Hematopoietic multipotent progenitor cell treated with erythropoietin and hydrocortisone succinate and interleukin-3 and kit ligand, for 8 days (in vitro differentiated cells): ENCODE measurements around the gene CALHM2.
A peak's percentile ranks its signal among the peaks of the same experiment; 100 is the strongest.
"Not testable (repeated sequence)": the region's sequence is repeated elsewhere in the genome, so short reads cannot be mapped to it uniquely, and the experiment has no call there.

Experiments used
- DNase-seq: peaks from one replicate; pipeline ENCODE4 v3.0.0-alpha.2; 2015

Gene CALHM2, protein sequence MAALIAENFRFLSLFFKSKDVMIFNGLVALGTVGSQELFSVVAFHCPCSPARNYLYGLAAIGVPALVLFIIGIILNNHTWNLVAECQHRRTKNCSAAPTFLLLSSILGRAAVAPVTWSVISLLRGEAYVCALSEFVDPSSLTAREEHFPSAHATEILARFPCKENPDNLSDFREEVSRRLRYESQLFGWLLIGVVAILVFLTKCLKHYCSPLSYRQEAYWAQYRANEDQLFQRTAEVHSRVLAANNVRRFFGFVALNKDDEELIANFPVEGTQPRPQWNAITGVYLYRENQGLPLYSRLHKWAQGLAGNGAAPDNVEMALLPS

GRCh38 chr10:103451831-103452505, at the start of gene CALHM2:
Gene CALHM2, minus strand, starts transcription at chr10:103452370. Its CDS starts 2,429 bp downstream, at chr10:103449941.
- DNase-seq = peak; percentile 38

DNA sequence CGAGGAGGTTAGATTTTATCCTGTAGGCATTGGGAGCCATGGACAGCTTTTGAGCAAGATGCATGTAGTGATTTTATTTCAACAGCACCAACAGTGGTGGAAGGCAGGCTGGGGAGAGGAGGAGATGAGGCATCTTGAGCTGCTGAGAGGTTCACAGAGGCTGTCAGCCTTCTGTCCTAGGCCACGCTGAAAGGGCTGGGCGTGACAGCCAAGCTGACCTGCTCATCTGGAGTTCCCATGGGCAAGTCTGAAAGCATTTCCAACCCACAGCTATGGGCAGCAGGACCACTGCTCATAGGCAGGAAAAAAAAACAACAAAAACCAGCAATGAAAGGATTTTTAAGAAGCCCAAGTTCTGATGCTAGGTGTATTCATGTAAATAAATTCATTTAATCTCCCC, 49.0 kb upstream of the CALHM2 start:
- no peak for DNase-seq

- no peak for DNase-seq
These were observed 48.3 kb upstream of the CALHM2 start for GRCh38 chr10:103500481-103500880.

- DNase-seq = no peak
These were observed 47.7 kb upstream of the CALHM2 start for GRCh38 chr10:103499881-103500280.

DNA sequence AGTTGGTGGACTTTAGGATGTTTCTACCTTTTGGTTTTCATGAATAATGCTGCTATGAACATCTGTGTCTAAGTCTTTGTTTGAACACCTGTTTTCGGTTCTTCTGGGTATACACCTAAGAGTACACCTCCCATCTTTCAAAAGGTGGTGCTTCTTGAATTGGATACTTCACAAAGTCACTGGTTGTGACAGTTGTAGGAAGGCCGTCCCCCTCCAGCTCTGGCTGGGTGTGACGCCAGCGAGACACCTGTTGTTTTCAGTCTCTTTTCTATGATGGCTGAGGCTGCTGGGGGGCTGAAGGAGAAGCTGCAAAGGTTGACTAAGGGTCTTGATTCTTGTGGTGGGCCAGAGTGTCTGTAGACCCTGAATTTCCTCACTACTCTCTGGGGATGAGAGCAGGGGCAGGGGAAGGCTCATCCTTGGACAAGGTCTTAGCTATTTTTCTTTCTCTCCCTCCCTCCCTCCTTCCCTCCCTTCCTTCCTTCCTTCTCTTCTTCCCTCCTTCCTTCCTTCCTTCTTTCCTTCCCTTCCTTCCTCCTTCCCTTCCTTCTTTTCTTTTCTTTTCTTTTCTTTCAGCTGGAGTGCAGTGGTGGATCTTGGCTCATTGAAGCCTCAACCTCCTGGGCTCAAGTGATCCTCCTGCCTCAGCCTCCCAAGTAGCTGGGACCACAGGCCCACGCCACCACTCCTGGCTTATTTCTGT, 46.9 kb upstream of the CALHM2 start:
- DNase-seq = no peak

GRCh38 chr10:103497161-103497915, 45.2 kb upstream of the CALHM2 start:
- no peak for DNase-seq

DNA sequence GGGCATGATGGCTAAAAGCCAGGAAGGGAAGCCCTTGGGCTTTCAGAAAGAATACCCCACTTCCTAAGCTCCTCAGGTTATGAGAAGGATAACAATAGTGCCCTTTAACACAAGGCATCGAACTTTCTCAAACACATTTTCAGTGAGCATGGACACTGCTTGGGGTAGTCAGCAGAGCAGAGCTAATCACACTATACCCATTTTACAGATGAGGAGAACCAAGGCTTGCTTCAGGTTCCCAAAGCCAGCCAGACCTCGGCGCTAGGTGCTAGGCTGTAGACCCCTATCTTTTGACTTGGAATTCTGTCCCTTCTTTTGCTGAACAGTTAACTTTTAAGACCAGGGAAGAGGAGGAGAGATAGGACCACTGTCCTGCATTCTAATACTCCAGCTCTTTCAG, 43.2 kb upstream of the CALHM2 start:
- no peak for DNase-seq

- no peak for DNase-seq
These were observed 42.0 kb upstream of the CALHM2 start for GRCh38 chr10:103493916-103494877.

- no peak for DNase-seq
These were observed 41.3 kb upstream of the CALHM2 start, which contains the start of gene NEURL1 for GRCh38 chr10:103493362-103493915. Gene NEURL1, plus strand, starts transcription at chr10:103493705. Its CDS starts 683 bp downstream, at chr10:103494388.

DNA sequence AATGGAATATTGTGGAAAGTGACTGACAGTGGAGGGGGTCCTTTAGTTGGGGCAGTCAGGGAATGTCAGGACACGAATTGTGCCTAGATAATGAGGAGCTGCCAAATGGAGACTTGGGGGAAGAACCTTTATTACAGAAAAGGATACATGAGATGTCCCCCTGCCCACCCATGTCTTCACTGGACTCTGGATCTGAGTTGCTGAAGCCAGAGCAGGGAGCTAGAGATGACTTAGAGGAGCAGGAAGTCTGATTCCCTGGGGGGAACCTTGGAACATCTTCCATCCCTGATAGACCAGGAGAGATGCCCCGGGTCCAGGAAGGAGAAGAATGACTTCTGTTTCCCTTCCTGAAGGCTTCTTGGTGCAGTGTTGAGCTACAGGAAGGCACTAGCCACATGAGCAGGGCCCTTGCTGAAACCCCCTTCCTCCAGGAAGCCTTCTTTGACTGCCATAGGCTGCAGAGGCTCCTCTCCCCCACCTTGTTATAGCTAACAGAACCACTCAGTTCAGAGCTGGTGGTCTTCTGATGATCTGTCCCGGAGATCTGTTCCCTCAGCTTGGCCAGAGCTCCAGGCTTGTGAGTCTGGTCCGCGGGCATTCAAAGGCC, 40.6 kb upstream of the CALHM2 start:
- DNase-seq = no peak

DNA sequence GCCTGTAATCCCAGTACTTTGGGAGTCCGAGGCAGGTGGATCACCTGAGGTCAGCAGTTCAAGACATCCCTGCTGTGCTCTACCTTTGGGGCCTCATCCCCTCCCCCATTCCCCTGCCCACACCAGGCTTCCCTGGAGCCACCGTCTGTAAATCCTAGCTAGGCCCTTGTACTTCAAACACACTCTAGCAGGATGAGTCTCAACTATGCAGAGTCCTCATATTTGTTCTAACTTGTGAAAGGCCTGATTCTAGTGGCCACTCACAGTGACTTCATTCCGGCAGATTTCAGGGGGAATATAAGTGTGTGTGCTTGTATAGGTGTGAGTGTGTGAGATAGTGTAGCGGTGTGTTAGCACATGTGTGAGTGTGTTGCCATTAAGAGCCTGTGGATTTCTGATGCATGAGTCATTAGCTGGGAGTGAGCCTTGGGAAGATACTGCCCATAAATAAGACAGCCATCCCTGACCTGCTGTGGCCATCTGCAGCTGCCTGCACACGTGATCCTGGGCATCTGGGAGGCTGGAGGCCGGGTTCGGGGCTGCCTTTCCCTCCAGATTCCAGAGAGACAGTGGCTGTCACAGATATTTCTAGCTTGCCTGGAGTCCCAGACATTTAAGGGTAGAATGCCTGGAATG, 39.7 kb upstream of the CALHM2 start:
- no peak for DNase-seq

GRCh38 chr10:103490986-103491314, 38.8 kb upstream of the CALHM2 start:
- no peak for DNase-seq

GRCh38 chr10:103487410-103487708, 35.2 kb upstream of the CALHM2 start:
- DNase-seq = no peak

DNA sequence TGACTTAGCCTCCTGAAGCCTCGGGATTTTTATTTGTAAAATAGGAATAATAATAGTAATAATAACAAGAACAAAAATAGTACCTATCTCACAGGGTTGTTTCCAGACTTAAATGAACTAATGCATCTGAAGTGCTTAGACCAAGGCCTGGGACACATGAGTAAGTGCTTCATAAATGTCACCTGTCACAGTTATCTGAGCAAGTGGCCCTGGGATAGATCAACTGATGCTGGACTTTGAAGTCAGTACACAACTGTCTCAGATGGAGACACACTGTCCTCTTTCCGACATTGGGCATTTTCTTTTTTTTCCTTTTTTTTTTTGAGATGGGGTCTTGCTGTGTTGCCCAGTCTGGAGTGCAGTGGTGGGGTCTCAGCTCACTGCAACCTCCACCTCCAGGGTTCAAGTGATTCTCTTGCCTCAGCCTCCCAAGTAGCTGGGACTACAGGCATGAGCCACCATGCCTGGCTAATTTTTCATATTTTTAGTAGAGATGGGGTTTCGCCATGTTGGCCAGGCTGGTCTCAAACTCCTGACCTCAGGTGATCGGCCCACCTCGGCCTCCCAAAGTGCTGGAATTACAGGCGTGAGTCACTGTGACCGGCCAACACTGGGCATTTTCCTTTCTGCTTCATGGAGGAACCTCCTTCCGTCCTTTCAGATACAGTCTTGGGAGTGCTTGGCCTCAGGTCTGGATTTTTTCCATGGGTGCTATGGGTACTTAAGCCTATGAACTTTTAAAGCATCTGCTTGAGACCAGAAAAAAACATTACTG, 34.7 kb upstream of the CALHM2 start:
- DNase-seq = not testable (repeated sequence)

DNA sequence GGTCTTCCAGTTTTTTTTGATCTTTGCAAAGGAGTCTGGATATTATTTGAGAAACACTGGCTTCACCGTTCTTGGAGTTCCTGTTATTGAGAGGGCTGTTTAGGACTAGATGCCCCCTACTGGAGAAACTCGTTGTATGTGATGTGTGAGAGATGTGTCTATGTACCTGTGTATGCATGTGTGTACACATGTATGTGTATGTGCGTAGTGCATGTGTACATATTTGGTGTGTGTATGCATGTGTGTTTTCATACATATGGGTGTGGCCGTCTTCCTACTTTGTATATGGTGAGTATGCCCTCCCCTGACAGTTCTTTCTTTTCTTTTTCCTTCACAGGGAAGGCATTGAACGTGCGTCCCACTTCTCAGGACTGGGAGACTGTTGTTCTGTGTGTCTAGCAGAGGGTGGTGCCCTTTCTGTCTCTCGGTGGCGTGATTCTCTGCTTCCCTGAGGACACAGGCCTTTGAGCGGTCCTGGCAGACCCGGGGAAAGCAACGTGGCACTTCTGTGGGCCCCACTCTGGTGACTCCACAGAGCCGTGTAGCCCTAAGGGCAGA, 29.9 kb upstream of the CALHM2 start:
- peak; percentile 72 for DNase-seq

- no peak for DNase-seq
These were observed 28.4 kb upstream of the CALHM2 start for GRCh38 chr10:103480521-103480920.

DNA sequence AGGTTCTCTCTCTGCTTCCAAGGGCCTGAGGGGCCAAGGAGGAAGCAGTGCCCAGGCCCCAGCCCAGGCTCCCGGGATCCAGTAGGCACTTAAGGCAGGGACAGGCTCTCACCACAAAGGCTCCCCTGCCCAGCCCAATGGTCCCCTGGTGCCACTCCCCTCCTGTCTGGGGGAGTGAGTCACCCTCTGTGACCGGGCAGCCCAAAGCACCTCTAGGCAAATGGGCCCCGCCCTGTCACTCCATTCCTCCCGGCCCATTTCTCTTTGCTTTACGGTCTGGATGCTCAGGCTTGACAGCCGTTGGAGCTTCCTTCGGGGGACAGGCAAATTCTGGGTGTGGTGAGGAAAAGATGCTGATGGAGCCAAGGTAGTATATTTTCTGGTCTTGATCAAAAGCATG, 27.0 kb upstream of the CALHM2 start, which contains the start of gene CALHM3:
TSS of gene CALHM3 (minus strand) at position 106 of the 400 bp plus-strand sequence. CDS start 208 bp downstream, outside the sequence.
- no peak for DNase-seq

GRCh38 chr10:103478671-103479070, 26.5 kb upstream of the CALHM2 start:
- DNase-seq = no peak

DNA sequence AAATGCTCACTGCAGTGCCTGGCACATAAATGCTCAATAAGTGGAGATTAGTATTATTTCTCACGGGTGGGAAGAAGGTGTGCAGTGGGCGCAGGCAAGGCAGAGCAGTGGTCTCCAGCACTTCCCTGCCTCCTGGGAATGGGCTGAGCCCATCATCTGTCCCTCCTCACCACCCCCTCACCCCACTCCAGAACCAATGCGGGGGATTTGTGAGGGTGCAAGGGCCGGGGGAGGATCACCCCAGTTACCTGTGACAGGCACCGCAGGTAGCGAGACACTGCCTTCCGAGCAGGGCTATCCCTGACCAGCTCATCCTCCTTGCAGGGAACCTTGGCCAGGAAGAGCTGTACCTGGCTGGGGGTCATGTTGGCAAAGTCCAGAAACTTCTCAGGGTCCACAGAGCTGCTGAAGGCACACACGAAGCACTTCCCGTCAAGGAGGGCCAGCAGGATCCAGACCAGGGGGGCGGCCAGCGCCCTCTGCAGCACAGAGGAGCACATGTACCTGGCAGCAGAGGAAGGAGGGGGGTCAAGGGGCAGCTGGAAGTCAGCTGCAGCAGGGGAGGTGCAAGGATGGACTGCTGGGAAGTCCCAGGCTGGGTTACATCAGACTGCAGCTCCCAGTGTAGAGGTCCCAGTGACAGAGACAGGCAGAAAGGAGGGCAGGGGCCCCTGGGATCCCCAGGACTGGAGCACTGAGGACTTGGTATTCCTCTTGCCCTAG, 24.0 kb upstream of the CALHM2 start:
- no peak for DNase-seq
